Mesenchymal stem cell (in vitro differentiated cells and primary cell): ENCODE measurements around the gene ANKDD1B.

Source experiments
- DNase-seq: peaks from one replicate; pipeline ENCODE4 v3.0.0-alpha.2; 2013
- H2AFZ ChIP-seq: one replicate; pipeline ENCODE4 v1.6.1; 2013; ENCODE audit warnings: low read depth, mild to moderate bottlenecking, control low read depth, inconsistent platforms, low read length, moderate library complexity
- H2AK5ac ChIP-seq: 2 replicates; pipeline ENCODE4 v1.6.1; 2013; ENCODE audit warnings: low read length, moderate library complexity, mild to moderate bottlenecking, inconsistent platforms; ENCODE audit not compliant: severe bottlenecking
- H2BK120ac ChIP-seq: one replicate; pipeline ENCODE4 v1.6.1; 2013; ENCODE audit warnings: low read depth, mild to moderate bottlenecking, inconsistent platforms, low read length, moderate library complexity
- H2BK12ac ChIP-seq, 2 experiments: one replicate each; pipeline ENCODE4 v1.6.1; 2013; ENCODE audit warnings: inconsistent platforms in 2 of 2, low read length in 2 of 2, mild to moderate bottlenecking in 2 of 2, moderate library complexity in 2 of 2, control low read depth in 1 of 2
- H2BK15ac ChIP-seq: one replicate; pipeline ENCODE4 v1.6.1; 2013; ENCODE audit warnings: mild to moderate bottlenecking, low read depth, inconsistent platforms; ENCODE audit not compliant: poor library complexity, severe bottlenecking
- H2BK5ac ChIP-seq: 2 replicates; pipeline ENCODE4 v1.6.1; 2013; ENCODE audit warnings: low read depth, mild to moderate bottlenecking, low read length, control low read depth, inconsistent platforms; ENCODE audit not compliant: poor library complexity, severe bottlenecking
- H3K14ac ChIP-seq, 2 experiments: one replicate each; pipeline ENCODE4 v1.6.1; 2013; ENCODE audit warnings: inconsistent platforms in 2 of 2, low read length in 2 of 2, control low read depth in 1 of 2, mild to moderate bottlenecking in 1 of 2, moderate library complexity in 1 of 2
- H3K18ac ChIP-seq, 2 experiments: one replicate each; pipeline ENCODE4 v1.6.1; 2013; ENCODE audit warnings: inconsistent platforms in 2 of 2, low read length in 2 of 2, control low read depth in 1 of 2, low read depth in 1 of 2, mild to moderate bottlenecking in 1 of 2
- H3K23ac ChIP-seq, 2 experiments: one replicate each; pipeline ENCODE4 v1.6.1; 2013; ENCODE audit warnings: inconsistent platforms in 2 of 2, low read length in 2 of 2, mild to moderate bottlenecking in 2 of 2, moderate library complexity in 2 of 2, control low read depth in 1 of 2
- H3K27ac ChIP-seq: 2 replicates; pipeline ENCODE4 v1.5.1; 2013; ENCODE audit warnings: mild to moderate bottlenecking, moderate library complexity, low read length, control low read depth, inconsistent platforms; ENCODE audit not compliant: poor library complexity, severe bottlenecking
- H3K27me3 ChIP-seq, 2 experiments: 2 replicates each; pipeline versions ENCODE4 v1.6.1 to v1.7.0; 2013; ENCODE audit warnings: low read length in 2 of 2, mild to moderate bottlenecking in 2 of 2, moderate library complexity in 2 of 2, control low read depth in 1 of 2, inconsistent platforms in 1 of 2; ENCODE audit not compliant: control insufficient read depth in 1 of 2, insufficient read depth in 1 of 2
- H3K36me3 ChIP-seq, 2 experiments: 2 replicates each; pipeline versions ENCODE4 v1.6.1 to v1.7.0; 2013; ENCODE audit warnings: low read length in 2 of 2, control low read depth in 1 of 2, inconsistent platforms in 1 of 2, low read depth in 1 of 2, mild to moderate bottlenecking in 1 of 2; ENCODE audit not compliant: insufficient read depth in 2 of 2, control insufficient read depth in 1 of 2
- H3K4ac ChIP-seq, 2 experiments: one replicate each; pipeline ENCODE4 v1.6.1; 2013; ENCODE audit warnings: inconsistent platforms in 2 of 2, low read length in 2 of 2, mild to moderate bottlenecking in 2 of 2, moderate library complexity in 2 of 2, control low read depth in 1 of 2, low read depth in 1 of 2
- H3K4me1 ChIP-seq: 2 replicates; pipeline ENCODE4 v1.6.1; 2013; ENCODE audit warnings: low read depth, low read length, control low read depth; ENCODE audit not compliant: control insufficient read depth, insufficient read depth
- H3K4me2 ChIP-seq: 2 replicates; pipeline ENCODE4 v1.6.1; 2013; ENCODE audit warnings: low read length, mild to moderate bottlenecking, inconsistent platforms; ENCODE audit not compliant: poor library complexity, severe bottlenecking
- H3K4me3 ChIP-seq, 2 experiments: 2 replicates each; pipeline versions ENCODE4 v1.5.1 to v1.7.0; 2013; ENCODE audit warnings: low read length in 2 of 2, mild to moderate bottlenecking in 2 of 2, control low read depth in 1 of 2, low read depth in 1 of 2; ENCODE audit not compliant: insufficient read depth in 1 of 2
- H3K79me1 ChIP-seq: replicated peaks from 2 replicates; pipeline ENCODE4 v1.6.1; 2013; ENCODE audit warnings: mild to moderate bottlenecking, control low read depth, low read length, inconsistent platforms; ENCODE audit not compliant: poor library complexity, severe bottlenecking
- H3K9ac ChIP-seq: 2 replicates; pipeline ENCODE4 v1.7.0; 2013; ENCODE audit warnings: mild to moderate bottlenecking, low read length, moderate library complexity
- H3K9me3 ChIP-seq: 2 replicates; pipeline ENCODE4 v1.7.0; 2013; ENCODE audit warnings: mild to moderate bottlenecking, low read length; ENCODE audit not compliant: control insufficient read depth
- H4K8ac ChIP-seq: one replicate; pipeline ENCODE4 v1.6.1; 2013; ENCODE audit warnings: inconsistent platforms, mild to moderate bottlenecking, low read length, moderate library complexity
- H4K91ac ChIP-seq: one replicate; pipeline ENCODE4 v1.6.1; 2013; ENCODE audit warnings: mild to moderate bottlenecking, low read length, inconsistent platforms
- WGBS: methylation state at CpG from one replicate; pipeline ENCODE4 v1.1.7; 2013; ENCODE audit warnings: mixed read lengths; 5-methylcytosine and 5-hydroxymethylcytosine counted together

ANKDD1B gene

GRCh38 chr5:75662061-75662460, 50.8 kb downstream of the ANKDD1B start:
- no peak overlapping the region for H2BK5ac ChIP-seq
- no peak overlapping the region for H3K14ac ChIP-seq
- no peak overlapping the region for H3K4ac ChIP-seq
- WGBS = 100% methylated on average over 1 of the region's 2 CpGs
- no peak overlapping the region for H4K8ac ChIP-seq
- no peaks in the 10 kb centered on the region for H3K27me3 ChIP-seq
- H3K27ac ChIP-seq = no peak overlapping the region
- H3K4me2 ChIP-seq = no peak overlapping the region
- H4K91ac ChIP-seq = no peak overlapping the region
- no peak for DNase-seq
- no peaks in the 10 kb centered on the region for H3K9me3 ChIP-seq
- no peak overlapping the region for H3K9ac ChIP-seq
- H3K79me1 ChIP-seq = no peaks in the 10 kb centered on the region
- H3K36me3 ChIP-seq = no peaks in the 10 kb centered on the region
- H3K4me1 ChIP-seq = no peaks in the 10 kb centered on the region
- no peak overlapping the region for H2BK12ac ChIP-seq
- H3K18ac ChIP-seq = no peak overlapping the region
- H2BK15ac ChIP-seq = no peak overlapping the region
- no peak overlapping the region for H2BK120ac ChIP-seq
- H2AK5ac ChIP-seq = no peak overlapping the region
- H3K23ac ChIP-seq = no peak overlapping the region
- no peak overlapping the region for H3K4me3 ChIP-seq
- no peak overlapping the region for H2AFZ ChIP-seq

DNA sequence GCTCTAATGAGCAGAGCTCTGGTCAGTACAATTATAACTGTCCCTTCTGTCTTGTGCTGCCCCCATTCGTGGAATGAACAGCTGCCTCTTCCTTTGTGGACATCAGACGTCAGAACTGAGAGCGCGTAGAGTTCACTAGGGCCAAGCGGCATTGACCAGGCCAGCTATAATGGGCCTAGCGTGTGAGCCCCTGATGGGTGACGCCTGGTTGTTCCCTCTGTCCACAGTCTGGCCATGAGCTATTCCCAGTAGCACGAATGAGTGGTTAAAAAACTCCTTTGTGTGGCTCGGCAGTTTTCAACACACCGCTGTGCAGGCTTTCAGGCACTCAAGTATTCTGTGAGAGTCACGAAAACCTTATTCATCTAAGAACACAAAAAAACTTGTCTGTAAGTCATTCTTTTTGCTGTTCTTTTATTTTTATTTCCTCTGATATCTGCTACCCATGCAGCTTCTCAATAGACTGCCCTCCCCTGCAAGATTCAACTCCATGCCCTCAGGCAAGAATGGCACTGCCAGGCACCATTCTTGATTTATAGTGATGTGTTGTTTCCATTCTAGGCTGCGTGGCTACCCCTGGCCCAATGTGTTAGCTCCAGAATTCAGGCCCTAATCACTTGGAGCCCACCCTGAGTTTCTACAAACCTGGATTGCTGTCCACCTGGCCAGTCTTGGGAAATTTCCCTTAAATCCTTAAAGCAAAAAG, 52.5 kb downstream of the ANKDD1B start:
- Histone ChIP-seq H2BK120ac (no peak overlapping the region), H3K9ac (no peak overlapping the region), H3K23ac (no peak overlapping the region), H3K9me3 (no peaks in the 10 kb centered on the region), H3K18ac (no peak overlapping the region), H3K27me3 (no peaks in the 10 kb centered on the region), H3K4ac (no peak overlapping the region), H2BK12ac (no peak overlapping the region), H3K27ac (no peak overlapping the region), H4K8ac (no peak overlapping the region), H3K36me3 (no peaks in the 10 kb centered on the region), H3K4me1 (peaks cover 5% of the 10 kb centered on the region), H2BK5ac (no peak overlapping the region), H2AFZ (no peak overlapping the region), H3K14ac (no peak overlapping the region), H3K4me2 (no peak overlapping the region), H2AK5ac (no peak overlapping the region), H3K4me3 (no peak overlapping the region), H3K79me1 (no peaks in the 10 kb centered on the region), H4K91ac (no peak overlapping the region), H2BK15ac (no peak overlapping the region)
- 89% methylated on average over 12 of the region's 12 CpGs for WGBS
- no peak for DNase-seq

DNA sequence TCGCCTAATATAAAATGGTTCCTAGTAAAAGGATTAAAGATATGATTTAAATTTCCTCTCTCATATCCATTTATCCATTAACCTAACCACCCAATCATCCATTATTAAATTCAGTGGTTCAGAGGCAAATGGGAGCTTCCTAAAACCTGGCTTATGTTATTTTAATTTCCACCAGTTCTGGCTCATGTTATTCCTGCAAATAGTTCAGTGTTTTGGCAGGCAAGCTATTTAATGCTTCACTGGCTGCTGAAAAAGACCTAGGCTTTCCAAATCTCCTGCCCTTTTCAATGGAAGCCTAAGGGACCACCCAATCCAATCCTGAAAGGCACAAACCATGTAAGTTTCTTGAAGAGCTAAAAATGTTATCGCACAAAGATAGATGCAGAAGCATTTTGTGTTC, 53.7 kb downstream of the ANKDD1B start:
- Histone ChIP-seq H3K9ac (no peak overlapping the region), H2BK15ac (no peak overlapping the region), H3K36me3 (no peaks in the 10 kb centered on the region), H3K4me1 (peaks cover 12% of the 10 kb centered on the region), H3K18ac (no peak overlapping the region), H3K27me3 (no peaks in the 10 kb centered on the region), H3K4me2 (no peak overlapping the region), H3K9me3 (no peaks in the 10 kb centered on the region), H2BK12ac (no peak overlapping the region), H2BK120ac (no peak overlapping the region), H3K4ac (no peak overlapping the region), H3K23ac (no peak overlapping the region), H4K8ac (no peak overlapping the region), H3K79me1 (no peaks in the 10 kb centered on the region), H3K14ac (no peak overlapping the region), H2AFZ (no peak overlapping the region), H2AK5ac (no peak overlapping the region), H2BK5ac (no peak overlapping the region), H4K91ac (no peak overlapping the region), H3K27ac (no peak overlapping the region), H3K4me3 (no peak overlapping the region)
- DNase-seq = no peak
- 100% methylated on average over 1 of the region's 2 CpGs for WGBS

DNA sequence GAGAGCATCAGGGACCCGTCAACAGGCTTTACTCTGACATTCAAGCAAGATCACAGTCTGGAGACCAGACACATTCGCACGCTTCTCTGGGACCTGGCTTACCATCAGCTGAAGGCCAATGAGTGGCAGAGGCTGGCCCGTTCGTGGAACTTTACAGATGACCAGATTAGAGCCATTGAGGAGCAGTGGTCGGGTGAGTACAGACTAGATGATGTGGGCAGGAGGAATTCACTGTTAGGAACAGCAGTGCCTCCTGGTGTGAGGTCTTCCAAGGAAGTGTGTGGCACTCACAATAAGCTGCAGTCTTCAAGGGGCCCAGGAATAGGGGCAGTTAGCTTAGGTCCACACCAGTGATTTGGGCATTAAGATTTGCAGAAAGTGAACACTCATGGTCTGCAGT, 55.5 kb downstream of the ANKDD1B start:
- no peaks in the 10 kb centered on the region for H3K36me3 ChIP-seq
- no peaks in the 10 kb centered on the region for H3K27me3 ChIP-seq
- no peak overlapping the region for H3K23ac ChIP-seq
- H3K14ac ChIP-seq = no peak overlapping the region
- no peak overlapping the region for H2BK5ac ChIP-seq
- no peaks in the 10 kb centered on the region for H3K9me3 ChIP-seq
- no peak overlapping the region for H2BK120ac ChIP-seq
- WGBS = 87% methylated on average over 6 of the region's 6 CpGs
- H3K4me1 ChIP-seq = peaks cover 12% of the 10 kb centered on the region
- no peak overlapping the region for H3K9ac ChIP-seq
- H4K91ac ChIP-seq = no peak overlapping the region
- H3K4me3 ChIP-seq = no peak overlapping the region
- no peaks in the 10 kb centered on the region for H3K79me1 ChIP-seq
- no peak overlapping the region for H3K4me2 ChIP-seq
- no peak overlapping the region for H3K4ac ChIP-seq
- no peak overlapping the region for H3K27ac ChIP-seq
- no peak overlapping the region for H2AK5ac ChIP-seq
- H3K18ac ChIP-seq = no peak overlapping the region
- no peak overlapping the region for H4K8ac ChIP-seq
- no peak overlapping the region for H2BK15ac ChIP-seq
- no peak overlapping the region for H2AFZ ChIP-seq
- H2BK12ac ChIP-seq = no peak overlapping the region
- no peak for DNase-seq
